Uterus (tissue), 4 donors: ENCODE data around the gene OR2D3. TPM values are rescaled to one million over a fixed set of nuclear protein-coding genes. Genes with fewer than 3 reads are reported as not detected.

Source experiments
- DNase-seq, 2 donors: peaks; one replicate each; pipeline ENCODE4 v3.0.0-alpha.2; 2019 to 2020
- H3K27ac ChIP-seq, 2 donors: fragments of 200-600 bp; sonication (generic); 1 replicate in 1 of 2; 2 replicates in 1 of 2; pipeline ENCODE4 v1.5.1; 2016 to 2018
- H3K27me3 ChIP-seq, 2 donors: fragments of 200-600 bp; sonication (generic); one replicate each; pipeline ENCODE4 v1.5.1; 2018 to 2019; ENCODE audit warnings: control low read depth in 1 of 2
- H3K36me3 ChIP-seq, 2 donors: fragments of 200-600 bp; sonication (generic); one replicate each; pipeline ENCODE4 v1.5.1; 2019; ENCODE audit warnings: control low read depth in 1 of 2
- H3K4me1 ChIP-seq, 2 donors: fragments of 200-600 bp; sonication (generic); one replicate each; pipeline ENCODE4 v1.5.1; 2018 to 2019; ENCODE audit warnings: control low read depth in 1 of 2
- H3K4me3 ChIP-seq, 2 donors: fragments of 200-600 bp; sonication (generic); 1 replicate in 1 of 2; 2 replicates in 1 of 2; pipeline ENCODE4 v1.5.1; 2018 to 2019; ENCODE audit warnings: mild to moderate bottlenecking in 1 of 2
- H3K9me3 ChIP-seq, 2 donors: fragments of 200-600 bp; sonication (generic); one replicate each; pipeline ENCODE4 v1.5.1; 2019; ENCODE audit warnings: control low read depth in 1 of 2
- POLR2A ChIP-seq, 2 donors: fragments of 450-650 bp; IDR thresholded peaks; one replicate each; pipeline ENCODE4 v1.6.1; 2016; ENCODE audit warnings: antibody characterized with exemption in 2 of 2, mild to moderate bottlenecking in 1 of 2, moderate library complexity in 1 of 2
- intact Hi-C: fragments of 100-400 bp; cut with DNase I; formaldehyde crosslinking; loops from one replicate; pipeline ENCODE4 v1.15.1; 2023; ENCODE audit warnings: low total_unique reads
- total RNA-seq, 4 donors: library from RNA; depleted of rRNA in 3 of 4; stranded (reverse); fragments of >200 nt in 3 of 4; gene quantifications; one replicate each; pipeline versions ENCODE4 v1.1.0 to v1.2.4, GENCODE V29; 2014 to 2023
- TF ChIP-seq, protein P1 (sequence below), 4 experiments: fragments of 200-600 bp in 2 of 4; fragments of 450-650 bp in 2 of 4; sonication (generic) in 2 of 4; IDR thresholded peaks; one replicate each; pipeline ENCODE4 v1.5.1; 2016 to 2019; ENCODE audit warnings: antibody characterized with exemption in 4 of 4, mild to moderate bottlenecking in 2 of 4, moderate library complexity in 1 of 4
- donor health status: DM: yes; HTN: yes; CAD: no.

OR2D3 gene
- total RNA-seq, 4 donors from 2014 or later = not detected

DNA sequence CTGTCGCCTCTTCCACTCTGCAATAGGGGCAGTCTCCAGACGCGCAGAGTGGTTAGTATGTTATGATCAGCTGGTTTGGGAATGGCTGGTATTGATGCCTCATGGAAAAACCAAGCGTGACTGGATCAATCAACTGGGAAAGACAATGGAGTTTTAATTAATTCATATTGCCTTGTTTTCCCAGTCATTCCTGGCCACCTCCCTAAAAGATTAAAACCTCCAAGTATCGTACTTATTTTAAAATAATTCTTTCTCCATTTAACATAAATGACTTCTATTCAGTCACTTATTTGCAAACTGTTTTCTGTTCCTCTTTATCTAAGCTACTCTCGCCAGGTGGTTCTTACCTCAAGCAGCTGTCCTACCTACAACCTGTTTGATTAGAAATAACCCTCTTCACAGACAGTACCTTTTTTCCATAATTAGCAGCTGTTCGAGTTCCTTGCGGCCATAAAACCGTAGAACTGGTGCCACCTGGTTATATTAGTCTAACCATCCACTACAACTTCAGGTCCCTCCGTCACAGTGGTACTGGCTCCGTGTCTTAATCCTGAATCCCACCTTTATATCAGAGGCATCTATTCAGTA lies 6.3 kb downstream of the OR2D3 start:
- no peaks in the 10 kb centered on the region for H3K9me3 ChIP-seq
- intact Hi-C loops = no loop called here
- TF ChIP-seq POLR2A (IDR thresholded peaks at IDR 0.05) = no peak
- TF ChIP-seq, protein P1, sequence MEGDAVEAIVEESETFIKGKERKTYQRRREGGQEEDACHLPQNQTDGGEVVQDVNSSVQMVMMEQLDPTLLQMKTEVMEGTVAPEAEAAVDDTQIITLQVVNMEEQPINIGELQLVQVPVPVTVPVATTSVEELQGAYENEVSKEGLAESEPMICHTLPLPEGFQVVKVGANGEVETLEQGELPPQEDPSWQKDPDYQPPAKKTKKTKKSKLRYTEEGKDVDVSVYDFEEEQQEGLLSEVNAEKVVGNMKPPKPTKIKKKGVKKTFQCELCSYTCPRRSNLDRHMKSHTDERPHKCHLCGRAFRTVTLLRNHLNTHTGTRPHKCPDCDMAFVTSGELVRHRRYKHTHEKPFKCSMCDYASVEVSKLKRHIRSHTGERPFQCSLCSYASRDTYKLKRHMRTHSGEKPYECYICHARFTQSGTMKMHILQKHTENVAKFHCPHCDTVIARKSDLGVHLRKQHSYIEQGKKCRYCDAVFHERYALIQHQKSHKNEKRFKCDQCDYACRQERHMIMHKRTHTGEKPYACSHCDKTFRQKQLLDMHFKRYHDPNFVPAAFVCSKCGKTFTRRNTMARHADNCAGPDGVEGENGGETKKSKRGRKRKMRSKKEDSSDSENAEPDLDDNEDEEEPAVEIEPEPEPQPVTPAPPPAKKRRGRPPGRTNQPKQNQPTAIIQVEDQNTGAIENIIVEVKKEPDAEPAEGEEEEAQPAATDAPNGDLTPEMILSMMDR (IDR thresholded peaks at IDR 0.05) = no peak
- DNase-seq = no peak
- H3K36me3 ChIP-seq = no peaks in the 10 kb centered on the region
- H3K27me3 ChIP-seq = no peaks in the 10 kb centered on the region
- no peaks in the 10 kb centered on the region for H3K4me1 ChIP-seq
- peak overlapping the region; percentile 58 to 69 for H3K27ac ChIP-seq
- H3K4me3 ChIP-seq = peak overlapping the region; percentile 49 to 59

DNA sequence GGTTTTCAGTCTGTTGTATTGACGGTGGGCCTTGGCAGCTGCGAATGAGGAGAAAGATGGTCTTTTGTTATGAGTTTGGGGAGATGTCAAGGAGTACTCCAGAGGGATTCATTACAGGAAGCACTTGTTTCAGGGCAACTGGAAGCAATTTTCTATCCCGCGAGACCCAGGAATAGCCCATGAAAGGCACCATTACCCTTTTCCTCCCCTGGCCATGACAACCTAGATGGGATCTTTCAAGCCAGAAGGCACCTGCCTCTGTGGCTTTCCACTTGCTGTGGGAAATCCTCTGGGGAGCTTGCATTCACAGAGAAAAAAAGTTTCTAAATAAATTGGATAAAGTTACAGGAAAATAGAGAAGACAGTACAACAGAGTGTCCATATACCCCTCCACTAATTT lies 8.1 kb downstream of the OR2D3 start:
- H3K27me3 ChIP-seq = no peaks in the 10 kb centered on the region

DNA sequence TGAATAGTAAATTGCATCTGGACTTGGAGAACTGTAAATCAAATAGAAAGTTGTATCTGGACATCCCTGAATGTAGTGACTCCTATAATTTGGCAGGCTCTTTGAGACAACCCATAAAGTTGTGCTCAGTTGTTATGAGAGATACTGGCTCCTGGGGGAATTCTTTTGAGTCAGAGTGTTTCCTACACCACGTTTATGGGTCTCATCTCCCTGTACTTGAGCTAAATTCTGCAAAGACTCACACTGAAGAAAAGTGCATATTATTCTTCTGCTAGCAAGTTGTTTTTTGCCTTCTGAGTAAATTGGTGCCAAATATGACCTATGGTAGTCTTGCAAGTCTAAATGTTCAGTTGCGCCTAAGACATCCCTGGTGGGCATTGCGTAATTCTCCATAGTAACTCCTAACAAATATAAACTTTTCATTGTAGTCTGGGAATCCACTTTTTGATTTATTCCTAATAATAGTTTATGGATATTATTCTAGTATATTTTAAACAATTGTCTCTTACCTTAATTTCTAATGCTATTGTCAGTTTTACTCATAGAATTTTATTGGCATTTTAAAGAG lies 10.4 kb downstream of the OR2D3 start:
- Histone ChIP-seq H3K4me3 (no peak overlapping the region), H3K4me1 (no peaks in the 10 kb centered on the region), H3K27ac (no peak overlapping the region), H3K9me3 (no peaks in the 10 kb centered on the region), H3K36me3 (no peaks in the 10 kb centered on the region), H3K27me3 (no peaks in the 10 kb centered on the region)
- intact Hi-C loops = no loop called here
- no peak for DNase-seq
- no peak for TF ChIP-seq POLR2A (IDR thresholded peaks at IDR 0.05)
- TF ChIP-seq, protein P1 (IDR thresholded peaks at IDR 0.05) = no peak

More for the DNA sequence above, 8.1 kb downstream of the OR2D3 start:
- intact Hi-C loops = no loop called here
- no peaks in the 10 kb centered on the region for H3K4me1 ChIP-seq
- no peaks in the 10 kb centered on the region for H3K36me3 ChIP-seq
- H3K27ac ChIP-seq = no peak overlapping the region
- DNase-seq = no peak
- H3K4me3 ChIP-seq = no peak overlapping the region
- H3K9me3 ChIP-seq = no peaks in the 10 kb centered on the region
- TF ChIP-seq, protein P1 (IDR thresholded peaks at IDR 0.05) = no peak
- no peak for TF ChIP-seq POLR2A (IDR thresholded peaks at IDR 0.05)

DNA sequence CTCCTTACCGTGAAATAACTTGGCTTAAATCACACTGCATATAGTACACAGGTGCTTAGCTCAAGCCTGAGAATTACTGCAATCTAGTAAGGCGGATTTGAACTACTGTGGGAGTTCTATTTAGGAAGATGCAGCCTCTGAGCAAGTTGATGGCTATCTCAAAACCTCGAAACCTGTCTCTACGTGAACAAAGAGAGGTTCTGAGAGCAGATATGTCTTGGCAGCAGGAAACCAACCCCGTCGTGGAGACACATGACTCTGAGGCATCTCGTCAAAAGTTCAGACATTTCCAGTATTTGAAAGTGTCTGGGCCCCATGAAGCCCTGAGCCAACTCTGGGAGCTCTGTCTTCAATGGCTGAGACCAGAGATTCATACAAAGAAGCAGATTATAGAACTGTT lies 11.3 kb downstream of the OR2D3 start:
- Histone ChIP-seq H3K4me1 (no peaks in the 10 kb centered on the region), H3K9me3 (no peaks in the 10 kb centered on the region), H3K4me3 (no peak overlapping the region), H3K27me3 (no peaks in the 10 kb centered on the region), H3K36me3 (no peaks in the 10 kb centered on the region), H3K27ac (no peak overlapping the region)
- DNase-seq = no peak
- TF ChIP-seq POLR2A (IDR thresholded peaks at IDR 0.05) = no peak
- TF ChIP-seq, protein P1 (IDR thresholded peaks at IDR 0.05) = no peak
- intact Hi-C loops = no loop called here

DNA sequence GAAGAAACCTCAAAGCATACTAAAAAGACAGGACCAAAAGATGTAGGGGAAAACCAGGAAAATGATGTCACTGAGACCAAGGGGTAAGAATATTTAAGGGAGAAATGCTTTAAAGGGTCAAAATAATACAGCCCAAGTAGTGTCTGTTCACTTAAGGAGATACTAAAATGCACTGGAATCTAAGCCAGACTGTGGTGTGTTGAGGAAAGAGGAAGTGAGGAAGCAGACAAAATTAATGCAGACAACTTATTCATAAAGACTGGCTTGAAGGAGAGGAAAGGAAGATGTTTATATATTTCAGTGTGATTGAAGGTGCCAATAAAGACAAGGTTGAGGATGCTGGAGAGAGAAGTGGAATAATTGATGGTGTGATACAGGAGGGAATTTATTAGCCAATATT lies 21.2 kb downstream of the OR2D3 start:
- H3K27me3 ChIP-seq = no peaks in the 10 kb centered on the region

More for the DNA sequence above, 21.2 kb downstream of the OR2D3 start:
- Histone ChIP-seq H3K27ac (no peak overlapping the region), H3K9me3 (no peaks in the 10 kb centered on the region), H3K36me3 (no peaks in the 10 kb centered on the region), H3K4me3 (no peak overlapping the region), H3K4me1 (no peaks in the 10 kb centered on the region)
- intact Hi-C loops = no loop called here
- TF ChIP-seq, protein P1 (IDR thresholded peaks at IDR 0.05) = no peak
- no peak for TF ChIP-seq POLR2A (IDR thresholded peaks at IDR 0.05)
- DNase-seq = no peak
